Mesothelial cell of epicardium (in vitro differentiated cells): Measurements from ENCODE around the gene HMGCS1. TPM values are rescaled to one million over a fixed set of nuclear protein-coding genes. Genes with fewer than 3 reads are reported as not detected.

Source experiments
- DNase-seq, 2 experiments: peaks; one replicate each; pipeline ENCODE4 v3.0.0; 2021; ENCODE audit warnings: low spot score in 2 of 2; ENCODE audit not compliant: unreplicated experiment in 2 of 2
- H3K27ac Mint-ChIP-seq: 2 replicates; pipeline ENCODE4 v1.8.0; 2021; ENCODE audit warnings: mixed read lengths
- H3K27me3 Mint-ChIP-seq: 2 replicates; pipeline ENCODE4 v1.8.0; 2021; ENCODE audit warnings: low read depth, mixed read lengths
- H3K36me3 Mint-ChIP-seq: 2 replicates; pipeline ENCODE4 v1.8.0; 2021; ENCODE audit warnings: mixed read lengths
- H3K4me1 Mint-ChIP-seq: 2 replicates; pipeline ENCODE4 v1.8.0; 2021; ENCODE audit warnings: mixed read lengths
- H3K4me3 Mint-ChIP-seq: 2 replicates; pipeline ENCODE4 v1.8.0; 2021; ENCODE audit warnings: mild to moderate bottlenecking, moderate library complexity, mixed read lengths
- H3K9me3 Mint-ChIP-seq: 2 replicates; pipeline ENCODE4 v1.8.0; 2021; ENCODE audit warnings: mixed read lengths
- CTCF ChIP-seq: fragments of 200-600 bp; sonication (generic); IDR thresholded peaks from one replicate; pipeline ENCODE4 v1.5.0; 2021; ENCODE audit warnings: antibody characterized with exemption; ENCODE audit not compliant: unreplicated experiment
- total RNA-seq: library from RNA; stranded (reverse); gene quantifications from 3 replicates; pipeline ENCODE4 v1.2.1, GENCODE V29; 2021

Gene HMGCS1
- total RNA-seq, 1 donor from 2014 or later, result 129 TPM

GRCh38 chr5:43286623-43287022 lies 26.6 kb downstream of the HMGCS1 start:
- Mint-ChIP-seq H3K4me1 (peaks cover 1% of the 10 kb centered on the region), H3K27ac (peak overlapping the region; percentile 1), H3K36me3 (peaks cover 25% of the 10 kb centered on the region), H3K9me3 (no peaks in the 10 kb centered on the region), H3K4me3 (no peak overlapping the region), H3K27me3 (no peaks in the 10 kb centered on the region)
- TF ChIP-seq CTCF, result no peak
- DNase-seq, result no peak

- no peaks in the 10 kb centered on the region for H3K9me3 Mint-ChIP-seq
- H3K4me3 Mint-ChIP-seq, result no peak overlapping the region
- H3K36me3 Mint-ChIP-seq, result peaks cover 6% of the 10 kb centered on the region
- H3K27me3 Mint-ChIP-seq, result peaks cover 5% of the 10 kb centered on the region
- no peak for TF ChIP-seq CTCF
- H3K27ac Mint-ChIP-seq, result no peak overlapping the region
- no peaks in the 10 kb centered on the region for H3K4me1 Mint-ChIP-seq
- no peak for DNase-seq
Measured at GRCh38 chr5:43281840-43282658, 31.2 kb downstream of the HMGCS1 start.

- peaks cover 13% of the 10 kb centered on the region for H3K27me3 Mint-ChIP-seq
- no peak for TF ChIP-seq CTCF
- no peak overlapping the region for H3K4me3 Mint-ChIP-seq
- no peaks in the 10 kb centered on the region for H3K9me3 Mint-ChIP-seq
- H3K4me1 Mint-ChIP-seq, result peaks cover 1% of the 10 kb centered on the region
- no peak for DNase-seq
- peaks cover 2% of the 10 kb centered on the region for H3K36me3 Mint-ChIP-seq
- no peak overlapping the region for H3K27ac Mint-ChIP-seq
Measured at GRCh38 chr5:43279548-43280274, 33.5 kb downstream of the HMGCS1 start.

GRCh38 chr5:43275391-43275790 lies 37.8 kb downstream of the HMGCS1 start:
- Mint-ChIP-seq H3K27ac (no peak overlapping the region), H3K4me1 (peaks cover 10% of the 10 kb centered on the region)

More at GRCh38 chr5:43275391-43275790, 37.8 kb downstream of the HMGCS1 start:
- no peak for TF ChIP-seq CTCF
- H3K9me3 Mint-ChIP-seq, result peaks cover 5% of the 10 kb centered on the region
- H3K4me3 Mint-ChIP-seq, result no peak overlapping the region
- no peaks in the 10 kb centered on the region for H3K36me3 Mint-ChIP-seq
- DNase-seq, result no peak
- H3K27me3 Mint-ChIP-seq, result peaks cover 13% of the 10 kb centered on the region
